Large intestine (tissue), 3 donors: Measurements from ENCODE around the gene IDH1. TPM values are rescaled to one million over a fixed set of nuclear protein-coding genes. Genes with fewer than 3 reads are reported as not detected.

Experiments
- DNase-seq, 2 donors: peaks; one replicate each; pipeline versions ENCODE4 v3.0.0 to v3.0.0-alpha.2; 2013
- H3K27ac ChIP-seq: one replicate; pipeline ENCODE4 v1.5.1; 2013; ENCODE audit warnings: low read length
- H3K27me3 ChIP-seq: 2 replicates; pipeline ENCODE4 v1.6.1; 2013; ENCODE audit warnings: low read length; ENCODE audit not compliant: control insufficient read depth, insufficient read depth
- H3K36me3 ChIP-seq: 2 replicates; pipeline ENCODE4 v1.6.1; 2013; ENCODE audit warnings: low read length; ENCODE audit not compliant: control insufficient read depth, insufficient read depth
- H3K4me1 ChIP-seq: one replicate; pipeline ENCODE4 v1.6.1; 2013; ENCODE audit warnings: low read length; ENCODE audit not compliant: control insufficient read depth, insufficient read depth
- H3K4me3 ChIP-seq: one replicate; pipeline ENCODE4 v1.5.1; 2013; ENCODE audit warnings: low read length
- H3K9me3 ChIP-seq: one replicate; pipeline ENCODE4 v1.6.1; 2013; ENCODE audit warnings: mild to moderate bottlenecking, low read depth, low read length, moderate library complexity; ENCODE audit not compliant: control insufficient read depth
- WGBS: methylation state at CpG from one replicate; pipeline ENCODE4 v1.1.5; 2013; ENCODE audit warnings: low lambda C conversion rate; ENCODE audit not compliant: insufficient coverage; 5-methylcytosine and 5-hydroxymethylcytosine counted together
- polyA plus RNA-seq: library from polyadenylated mRNA; unstranded; fragments of 120-200 nt; gene quantifications from one replicate; pipeline ENCODE4 v1.2.1, GENCODE V29; 2013

IDH1 gene
- polyA plus RNA-seq, 1 donor = 110 TPM

DNA sequence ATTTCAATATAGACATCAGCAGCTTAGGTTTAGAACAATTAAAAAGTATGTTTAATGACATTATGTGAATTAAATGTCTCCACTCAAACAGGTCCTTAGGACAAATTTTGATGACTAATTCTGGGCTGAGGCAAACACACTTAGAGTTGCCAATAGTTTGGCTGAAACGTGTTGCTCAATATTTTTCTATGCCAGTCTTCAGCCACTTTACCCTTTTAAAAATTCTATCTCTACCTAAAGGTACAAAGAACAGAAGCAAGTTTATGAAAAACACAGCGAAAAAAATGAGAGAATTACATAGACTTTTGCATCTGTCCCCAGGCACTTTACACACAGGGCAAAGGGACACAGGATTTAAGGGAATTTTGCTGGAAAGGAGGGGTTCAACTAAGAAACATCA is 4.5 kb downstream of the IDH1 start:
- no peak for DNase-seq
- Histone ChIP-seq H3K4me3 (no peak overlapping the region), H3K9me3 (no peaks in the 10 kb centered on the region), H3K27ac (no peak overlapping the region), H3K27me3 (no peaks in the 10 kb centered on the region), H3K36me3 (peaks cover 44% of the 10 kb centered on the region), H3K4me1 (peaks cover 14% of the 10 kb centered on the region)
- no CpG with 5 or more reads among the region's 2 CpGs for WGBS

DNA sequence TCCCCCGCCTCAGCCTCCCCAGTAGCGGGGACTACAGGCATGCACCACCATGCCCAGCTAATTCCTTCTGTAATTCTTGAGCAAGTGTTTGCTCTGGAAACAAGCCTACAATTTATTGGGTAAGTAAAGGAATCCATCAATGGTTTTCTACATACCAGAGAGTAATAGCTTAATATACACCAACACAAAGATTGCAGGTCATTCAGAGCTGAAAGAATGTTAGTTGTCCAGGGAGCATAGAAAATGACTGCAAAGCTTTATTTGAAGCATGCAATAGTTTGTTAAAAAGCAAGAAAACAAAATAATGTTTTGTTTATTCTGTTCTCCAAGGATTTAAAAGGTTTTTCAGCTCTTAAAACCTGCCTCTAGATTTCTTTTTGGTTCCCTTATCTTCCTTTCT is 5.6 kb downstream of the IDH1 start:
- WGBS = no CpG with 5 or more reads among the region's 2 CpGs

DNA sequence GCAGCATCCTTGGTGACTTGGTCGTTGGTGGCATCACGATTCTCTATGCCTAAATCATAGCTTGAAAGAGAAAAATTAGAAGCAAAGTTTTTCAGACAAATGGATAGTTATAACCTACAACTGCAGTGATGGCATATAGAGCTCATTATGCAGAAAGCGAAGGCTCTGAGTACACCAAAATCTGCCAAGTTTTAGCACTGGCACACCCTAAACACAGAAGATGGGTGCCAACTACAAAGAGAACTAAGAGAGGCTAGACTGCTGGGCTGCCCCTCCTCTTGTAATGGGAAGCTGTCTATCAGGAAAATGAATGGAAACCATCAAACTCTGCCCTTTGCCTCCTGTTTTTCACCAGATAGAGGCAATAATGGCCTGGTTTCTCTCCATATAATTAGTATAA is 6.3 kb downstream of the IDH1 start:
- Histone ChIP-seq H3K9me3 (no peaks in the 10 kb centered on the region), H3K4me1 (peaks cover 21% of the 10 kb centered on the region), H3K27ac (no peak overlapping the region), H3K27me3 (no peaks in the 10 kb centered on the region), H3K36me3 (peaks cover 53% of the 10 kb centered on the region), H3K4me3 (no peak overlapping the region)
- WGBS = no CpG with 5 or more reads among the region's 3 CpGs
- no peak for DNase-seq

More for the DNA sequence above, 5.6 kb downstream of the IDH1 start:
- Histone ChIP-seq H3K4me1 (peaks cover 18% of the 10 kb centered on the region), H3K27ac (no peak overlapping the region), H3K36me3 (peaks cover 48% of the 10 kb centered on the region), H3K27me3 (no peaks in the 10 kb centered on the region), H3K4me3 (no peak overlapping the region), H3K9me3 (no peaks in the 10 kb centered on the region)
- DNase-seq = no peak

DNA sequence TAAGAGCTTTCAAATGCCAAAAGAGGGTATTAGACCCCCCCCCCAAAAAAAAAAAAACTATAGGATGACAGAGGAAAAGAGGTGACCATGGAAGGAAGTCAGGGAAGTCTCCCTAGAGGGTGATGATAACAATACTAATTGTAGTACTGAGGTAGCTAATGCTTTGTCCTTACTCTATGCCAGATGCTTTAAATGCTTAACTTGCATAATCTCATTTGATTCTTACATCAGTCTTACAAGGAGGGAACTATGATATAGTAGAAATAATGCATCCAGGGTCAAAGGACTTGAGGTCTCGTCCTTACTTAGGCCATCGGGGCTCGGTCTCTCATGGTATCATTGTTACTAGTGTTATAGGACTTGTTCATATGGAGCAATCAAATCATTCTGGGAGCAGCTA is 9.1 kb downstream of the IDH1 start:
- peaks cover 63% of the 10 kb centered on the region for H3K36me3 ChIP-seq

DNA sequence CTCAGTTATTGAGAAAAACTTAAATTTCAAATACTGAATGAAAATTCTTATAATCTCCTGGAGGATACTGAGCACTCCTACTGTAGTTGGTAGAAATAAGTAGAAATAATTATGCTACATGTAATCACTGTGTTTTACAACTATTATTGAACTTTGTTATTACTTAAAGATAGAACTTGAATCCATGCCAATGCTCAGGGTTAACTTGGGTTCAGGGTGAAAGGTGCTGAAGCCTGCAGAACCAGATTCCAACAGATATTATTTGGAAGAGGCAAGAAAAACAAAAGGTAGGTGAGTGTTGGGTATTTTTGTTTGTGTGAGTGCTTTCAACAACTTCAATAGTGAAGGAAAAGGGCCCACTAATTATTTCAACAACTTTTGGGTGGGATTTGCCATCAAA is 10.4 kb downstream of the IDH1 start:
- peaks cover 24% of the 10 kb centered on the region for H3K4me1 ChIP-seq
- H3K9me3 ChIP-seq = no peaks in the 10 kb centered on the region
- H3K27ac ChIP-seq = no peak overlapping the region
- no peak for DNase-seq
- peaks cover 63% of the 10 kb centered on the region for H3K36me3 ChIP-seq
- H3K4me3 ChIP-seq = no peak overlapping the region
- H3K27me3 ChIP-seq = no peaks in the 10 kb centered on the region

More for the DNA sequence above, 9.1 kb downstream of the IDH1 start:
- peaks cover 18% of the 10 kb centered on the region for H3K4me1 ChIP-seq
- H3K27ac ChIP-seq = no peak overlapping the region
- no peak for DNase-seq
- no peaks in the 10 kb centered on the region for H3K27me3 ChIP-seq
- H3K9me3 ChIP-seq = no peaks in the 10 kb centered on the region
- no peak overlapping the region for H3K4me3 ChIP-seq
- whole genome bisulfite sequencing = no CpG with 5 or more reads among the region's 3 CpGs

DNA sequence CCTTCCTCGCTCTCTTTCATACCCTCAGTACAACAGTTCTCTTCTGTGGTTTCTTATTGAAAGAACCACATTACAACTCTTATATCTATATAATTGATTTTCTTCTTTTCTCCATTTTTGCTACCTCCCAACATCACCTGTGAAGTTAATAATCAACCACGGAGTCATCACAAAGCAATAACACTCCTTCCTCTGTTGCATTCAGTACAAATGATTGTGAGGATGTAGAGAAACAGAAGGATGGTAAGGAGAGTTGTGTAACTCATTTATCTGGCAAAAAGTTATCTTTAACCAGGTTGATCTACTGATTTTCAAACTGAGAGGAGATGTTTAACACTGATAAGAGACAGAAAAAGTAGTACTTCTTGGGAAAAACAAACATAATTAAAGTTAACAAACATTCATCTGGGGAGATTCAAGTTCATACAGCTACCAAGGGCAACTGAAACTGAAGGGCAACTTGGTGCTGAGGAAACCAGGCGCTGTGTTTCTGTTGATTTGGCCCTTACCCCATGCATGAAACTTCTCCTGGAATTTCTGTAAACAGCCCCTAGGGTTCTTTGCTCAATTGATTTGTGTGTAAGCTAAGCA is 14.2 kb downstream of the IDH1 start:
- WGBS = 0% methylated on average over 1 of the region's 3 CpGs
- DNase-seq = peak in 1 of 2 donors; percentile 38
- peaks cover 22% of the 10 kb centered on the region for H3K4me1 ChIP-seq
- no peak overlapping the region for H3K4me3 ChIP-seq
- H3K36me3 ChIP-seq = peaks cover 60% of the 10 kb centered on the region
- H3K27ac ChIP-seq = peak overlapping the region; percentile 16
- H3K27me3 ChIP-seq = no peaks in the 10 kb centered on the region
- H3K9me3 ChIP-seq = no peaks in the 10 kb centered on the region

DNA sequence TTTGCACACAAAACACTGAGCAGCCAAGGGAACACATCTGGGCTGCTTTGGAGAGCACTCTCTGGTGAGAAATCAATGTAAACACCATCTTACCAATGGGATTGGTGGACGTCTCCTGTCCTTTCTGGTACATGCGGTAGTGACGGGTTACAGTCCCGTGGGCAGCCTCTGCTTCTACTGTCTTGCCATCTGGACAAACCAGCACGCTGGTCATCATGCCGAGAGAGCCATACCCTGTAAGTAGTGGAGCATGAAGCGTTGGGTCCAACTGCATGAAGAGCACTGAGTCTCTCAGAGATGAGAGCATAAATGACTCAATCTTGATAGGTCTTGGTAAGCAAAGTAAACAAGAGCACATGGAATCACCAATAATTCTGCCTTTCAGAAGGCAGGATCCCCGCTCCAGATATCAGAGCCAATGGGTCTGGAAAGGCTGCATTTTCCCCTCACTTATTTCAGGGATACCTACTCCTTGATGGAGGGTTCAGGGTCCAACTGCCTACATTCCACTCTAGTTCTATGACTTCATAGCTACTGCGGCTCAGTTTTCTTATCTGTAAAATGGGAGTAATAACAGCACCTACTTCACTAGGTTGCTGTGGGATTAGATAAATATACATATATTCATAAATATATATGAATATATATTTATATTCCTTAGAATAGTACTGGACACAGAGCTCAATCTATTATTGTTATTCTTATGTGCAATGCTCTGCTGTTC is 14.9 kb downstream of the IDH1 start:
- peaks cover 22% of the 10 kb centered on the region for H3K4me1 ChIP-seq
- DNase-seq = no peak
- no peak overlapping the region for H3K4me3 ChIP-seq
- H3K27me3 ChIP-seq = no peaks in the 10 kb centered on the region
- no CpG with 5 or more reads among the region's 9 CpGs for WGBS
- no peaks in the 10 kb centered on the region for H3K9me3 ChIP-seq
- no peak overlapping the region for H3K27ac ChIP-seq
- H3K36me3 ChIP-seq = peaks cover 57% of the 10 kb centered on the region

DNA sequence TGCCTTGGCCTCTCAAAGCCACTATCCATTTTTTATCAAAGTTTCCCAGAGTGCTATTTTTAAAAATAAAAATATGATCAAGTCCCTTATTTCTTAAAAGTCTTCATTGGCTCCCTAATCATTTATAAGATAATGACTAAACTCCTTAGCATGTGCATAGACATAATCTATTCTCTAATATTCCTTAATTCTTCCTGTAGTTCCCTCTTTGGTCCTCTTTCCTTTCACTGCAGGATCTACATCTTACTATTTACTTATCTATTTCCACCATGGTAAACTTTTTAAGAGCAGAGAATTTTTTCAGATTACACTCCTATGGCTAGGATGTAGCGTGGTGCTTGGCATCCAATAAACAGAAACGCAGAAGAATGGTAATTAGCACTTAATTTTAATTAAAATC is 19.0 kb downstream of the IDH1 start:
- Histone ChIP-seq H3K4me1 (peaks cover 7% of the 10 kb centered on the region), H3K9me3 (no peaks in the 10 kb centered on the region), H3K36me3 (peaks cover 29% of the 10 kb centered on the region), H3K27me3 (no peaks in the 10 kb centered on the region), H3K4me3 (no peak overlapping the region), H3K27ac (no peak overlapping the region)
- DNase-seq = no peak
- WGBS = no CpG with 5 or more reads among the region's 2 CpGs

DNA sequence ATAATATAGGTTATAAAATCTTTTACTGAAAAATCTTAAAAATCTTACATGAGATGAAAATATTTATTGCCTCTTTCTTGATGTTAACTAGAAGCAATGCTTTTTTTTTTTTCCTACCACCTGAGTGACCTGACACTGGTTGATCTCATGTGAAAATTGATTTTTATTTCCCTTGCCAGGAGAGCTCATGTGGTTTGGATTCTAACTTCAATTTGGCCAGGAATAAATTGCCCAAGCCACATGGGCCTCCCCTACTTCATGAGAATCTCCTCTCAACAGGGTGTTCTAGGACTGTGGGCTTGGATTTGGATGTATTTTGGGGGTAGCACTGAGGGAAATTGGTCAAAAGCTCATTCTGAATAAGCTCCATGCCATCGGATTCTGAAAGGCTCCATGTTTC is 20.1 kb downstream of the IDH1 start:
- DNase-seq = no peak
- no peak overlapping the region for H3K27ac ChIP-seq
- peaks cover 2% of the 10 kb centered on the region for H3K4me1 ChIP-seq
- no peaks in the 10 kb centered on the region for H3K27me3 ChIP-seq
- peaks cover 24% of the 10 kb centered on the region for H3K36me3 ChIP-seq
- H3K9me3 ChIP-seq = no peaks in the 10 kb centered on the region
- H3K4me3 ChIP-seq = no peak overlapping the region
- no CpG with 5 or more reads among the region's 1 CpG for WGBS

DNA sequence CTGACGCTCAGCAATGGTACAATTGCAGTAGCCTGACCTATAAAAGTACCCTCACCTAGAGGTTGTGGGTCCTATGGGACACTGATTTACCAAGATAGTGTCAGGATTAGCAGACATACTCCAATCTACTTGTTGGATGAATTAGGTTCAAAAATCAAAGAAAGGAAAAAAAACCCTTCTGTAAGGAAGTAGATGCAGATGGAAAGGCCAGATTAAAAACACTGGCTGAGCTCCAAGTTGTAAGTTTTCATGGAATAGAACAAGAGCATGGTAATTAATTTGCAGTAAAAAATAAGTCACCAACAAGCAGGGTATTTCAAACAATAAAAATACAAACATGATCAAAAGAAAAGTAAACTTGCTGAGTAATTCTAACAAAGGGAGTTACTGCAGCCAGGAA is 26.4 kb downstream of the IDH1 start:
- no peak overlapping the region for H3K4me3 ChIP-seq
- no peak for DNase-seq
- H3K36me3 ChIP-seq = no peaks in the 10 kb centered on the region
- H3K4me1 ChIP-seq = no peaks in the 10 kb centered on the region
- no peaks in the 10 kb centered on the region for H3K27me3 ChIP-seq
- H3K27ac ChIP-seq = no peak overlapping the region
- no CpG with 5 or more reads among the region's 1 CpG for WGBS
- H3K9me3 ChIP-seq = peaks cover 6% of the 10 kb centered on the region
